B cell (primary cell): ENCODE measurements around the gene CDS1. TPM values are rescaled to one million over a fixed set of nuclear protein-coding genes. Genes with fewer than 3 reads are reported as not detected.

Experiments
- ATAC-seq: fragments of 200-7000 bp; cut with Tn5 transposase; one replicate; pipeline ENCODE4 v1.10.0; 2021; ENCODE audit warnings: low read depth, mild to moderate bottlenecking, moderate number of reproducible peaks, moderate library complexity
- CTCF ChIA-PET: fragments of 350-600 bp; sonication (Branson Sonifier 250); formaldehyde crosslinking; loops from one replicate; lab custom pipeline; 2021; ENCODE audit warnings: antibody characterized with exemption, inconsistent platforms; lab: Charles Lee
- POLR2A ChIA-PET: fragments of 350-600 bp; sonication (Branson Sonifier 250); formaldehyde crosslinking; loops from one replicate; lab custom pipeline; 2021; ENCODE audit warnings: antibody characterized with exemption; lab: Charles Lee
- DNase-seq: peaks from one replicate; pipeline ENCODE4 v3.0.0; 2013
- H2AFZ ChIP-seq: 2 replicates; pipeline ENCODE4 v1.6.1; 2012; ENCODE audit warnings: mild to moderate bottlenecking, low read depth, low read length; ENCODE audit not compliant: insufficient read depth, poor library complexity, severe bottlenecking
- H3K27ac ChIP-seq, 2 donors: 1 replicate in 1 of 2; 2 replicates in 1 of 2; pipeline ENCODE4 v1.5.1; 2012 to 2013; ENCODE audit warnings: low read length in 2 of 2, mild to moderate bottlenecking in 2 of 2, moderate library complexity in 1 of 2
- H3K27me3 ChIP-seq, 4 experiments: fragments of 200-600 bp in 1 of 4; sonication (generic) in 1 of 4; replicated peaks in 1 of 4; 1 replicate in 2 of 4; 2 replicates in 2 of 4; pipeline versions ENCODE4 v1.6.1 to v1.7.0; 2013 to 2016; ENCODE audit warnings: low read length in 3 of 4, mild to moderate bottlenecking in 2 of 4, mixed read lengths in 1 of 4, moderate library complexity in 1 of 4; ENCODE audit not compliant: insufficient read depth in 4 of 4, control insufficient read depth in 3 of 4; ENCODE audit errors: control extremely low read depth in 1 of 4
- H3K36me3 ChIP-seq, 2 experiments: replicated peaks in 1 of 2; 1 replicate in 1 of 2; 2 replicates in 1 of 2; pipeline versions ENCODE4 v1.6.1 to v1.7.1; 2013; ENCODE audit warnings: low read length in 1 of 2; ENCODE audit not compliant: insufficient read depth in 2 of 2, control insufficient read depth in 1 of 2; ENCODE audit errors: control extremely low read depth in 1 of 2, extremely low read depth in 1 of 2
- H3K4me1 ChIP-seq, 2 donors: fragments of 200-600 bp in 1 of 2; sonication (generic) in 1 of 2; 1 replicate in 1 of 2; 2 replicates in 1 of 2; pipeline versions ENCODE4 v1.5.1 to v1.6.1; 2013 to 2017; ENCODE audit warnings: low read length in 2 of 2; ENCODE audit not compliant: control insufficient read depth in 2 of 2, insufficient read depth in 2 of 2
- H3K4me2 ChIP-seq: replicated peaks from 2 replicates; pipeline ENCODE3; 2012; ENCODE audit warnings: mild to moderate bottlenecking, low read depth, low read length; ENCODE audit not compliant: poor library complexity, severe bottlenecking
- H3K4me3 ChIP-seq, 5 experiments: fragments of 200-600 bp in 1 of 5; sonication (generic) in 1 of 5; 1 replicate in 3 of 5; 2 replicates in 2 of 5; pipeline versions ENCODE4 v1.5.1 to v1.7.0; 2011 to 2016; ENCODE audit warnings: low read length in 4 of 5, mild to moderate bottlenecking in 4 of 5, low read depth in 2 of 5, control low read depth in 1 of 5, moderate library complexity in 1 of 5; ENCODE audit not compliant: insufficient read depth in 1 of 5; ENCODE audit errors: control extremely low read depth in 1 of 5, extremely low read depth in 1 of 5
- H3K79me2 ChIP-seq: fragments of 200-600 bp; sonication (generic); one replicate; pipeline ENCODE4 v1.6.0; 2016; ENCODE audit warnings: low read length; ENCODE audit not compliant: control insufficient read depth, insufficient read depth
- H3K9ac ChIP-seq: fragments of 200-600 bp; sonication (generic); 2 replicates; pipeline ENCODE4 v1.6.1; 2017; ENCODE audit warnings: mild to moderate bottlenecking, low read length, moderate library complexity
- H3K9me3 ChIP-seq, 3 donors: one replicate each; pipeline versions ENCODE4 v1.6.1 to v1.7.1; 2013; ENCODE audit warnings: low read length in 2 of 3; ENCODE audit not compliant: control insufficient read depth in 2 of 3, insufficient read depth in 1 of 3; ENCODE audit errors: control extremely low read depth in 1 of 3
- H4K20me1 ChIP-seq: 2 replicates; pipeline ENCODE4 v1.6.0; 2012; ENCODE audit warnings: mild to moderate bottlenecking, low read length; ENCODE audit not compliant: insufficient read depth, control insufficient read depth, poor library complexity, severe bottlenecking
- H3K27ac Mint-ChIP-seq: one replicate; pipeline ENCODE4 v1.8.0; 2021; ENCODE audit warnings: mixed read lengths
- H3K27me3 Mint-ChIP-seq: one replicate; pipeline ENCODE4 v1.8.0; 2021; ENCODE audit warnings: mixed read lengths
- H3K4me1 Mint-ChIP-seq: one replicate; pipeline ENCODE4 v1.8.0; 2021; ENCODE audit warnings: mixed read lengths
- H3K4me3 Mint-ChIP-seq: one replicate; pipeline ENCODE4 v1.8.0; 2021; ENCODE audit warnings: mixed read lengths
- H3K9me3 Mint-ChIP-seq: one replicate; pipeline ENCODE4 v1.8.0; 2022; ENCODE audit warnings: mixed read lengths; ENCODE audit not compliant: insufficient read depth
- EZH2 ChIP-seq: IDR thresholded peaks from 2 replicates; pipeline ENCODE4 v1.6.1; 2012; ENCODE audit warnings: borderline replicate concordance, low read depth, mild to moderate bottlenecking, moderate library complexity, low read length; ENCODE audit not compliant: insufficient read depth, poor library complexity, severe bottlenecking
- whole genome bisulfite sequencing: methylation state at CpG from one replicate; pipeline ENCODE4 v1.1.5; 2013; ENCODE audit warnings: missing lambda C conversion rate; ENCODE audit not compliant: insufficient coverage; 5-methylcytosine and 5-hydroxymethylcytosine counted together
- intact Hi-C: fragments of 100-400 bp; cut with micrococcal nuclease; formaldehyde crosslinking; loops from one replicate; pipeline ENCODE4 v1.10.0; 2022
- polyA plus RNA-seq: library from polyadenylated mRNA; depleted of rRNA; stranded (reverse); fragments of >200 nt; gene quantifications from 2 replicates; pipeline ENCODE4 v1.2.3, GENCODE V29; 2012
- total RNA-seq, 2 donors: library from RNA; stranded (reverse); fragments of 120-200 nt in 1 of 2; gene quantifications; 1 replicate in 1 of 2; 2 replicates in 1 of 2; pipeline versions ENCODE4 v1.2.3 to v1.2.4, GENCODE V29; 2013 to 2022
- TF ChIP-seq, protein P1 (sequence below): fragments of 200-600 bp; IDR thresholded peaks from one replicate; pipeline ENCODE4 v1.8.0; 2022; ENCODE audit warnings: antibody characterized with exemption, mild to moderate bottlenecking

The CDS1 gene
- total and polyA plus RNA-seq, 2 donors (not counting 1 experiment from before 2014, with no cell fraction given) = 0.03 to 0.15 TPM

DNA sequence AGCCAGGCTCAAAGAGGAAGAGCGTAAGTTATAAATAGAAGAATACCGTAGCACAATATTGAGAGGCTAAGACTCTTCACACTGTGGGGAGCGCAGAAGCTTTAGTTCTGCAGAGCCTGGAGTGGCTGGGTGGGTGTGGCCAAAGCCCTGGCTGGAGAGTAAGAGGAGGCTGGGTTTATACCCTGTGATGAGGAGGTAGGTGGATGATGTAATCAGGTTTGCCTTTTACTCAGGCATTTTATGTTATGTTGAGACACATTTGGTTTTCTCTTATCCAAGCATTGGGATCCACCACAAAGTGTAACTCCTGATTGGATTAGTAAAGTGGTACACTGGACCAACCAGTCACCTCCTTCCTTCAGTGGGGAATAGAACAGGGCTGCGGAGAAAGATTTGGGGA is 13.9 kb downstream of the CDS1 start:
- no peak overlapping the region for H3K4me2 ChIP-seq
- H3K79me2 ChIP-seq = no peaks in the 10 kb centered on the region
- ChIA-PET POLR2A (no interaction called here), CTCF (no interaction called here)
- no peaks in the 10 kb centered on the region for H3K36me3 ChIP-seq
- H3K27me3 ChIP-seq = peaks cover 0 to 6% (median 1%) of the 10 kb centered on the region in 4 experiments
- no peaks in the 10 kb centered on the region for H3K4me1 ChIP-seq
- ATAC-seq (no peak), DNase-seq (no peak)
- no peaks in the 10 kb centered on the region for H3K9me3 ChIP-seq
- H3K4me3 Mint-ChIP-seq = no peak overlapping the region
- 85% methylated on average over 3 of the region's 4 CpGs for WGBS
- H3K27ac ChIP-seq = no peak overlapping the region
- intact Hi-C loops = no loop called here
- no peaks in the 10 kb centered on the region for H3K9me3 Mint-ChIP-seq
- peaks cover 23% of the 10 kb centered on the region for H3K27me3 Mint-ChIP-seq
- no peaks in the 10 kb centered on the region for H3K4me1 Mint-ChIP-seq
- H3K27ac Mint-ChIP-seq = no peak overlapping the region
- H3K4me3 ChIP-seq = no peak overlapping the region
- H3K9ac ChIP-seq = no peak overlapping the region
- TF ChIP-seq, protein P1, sequence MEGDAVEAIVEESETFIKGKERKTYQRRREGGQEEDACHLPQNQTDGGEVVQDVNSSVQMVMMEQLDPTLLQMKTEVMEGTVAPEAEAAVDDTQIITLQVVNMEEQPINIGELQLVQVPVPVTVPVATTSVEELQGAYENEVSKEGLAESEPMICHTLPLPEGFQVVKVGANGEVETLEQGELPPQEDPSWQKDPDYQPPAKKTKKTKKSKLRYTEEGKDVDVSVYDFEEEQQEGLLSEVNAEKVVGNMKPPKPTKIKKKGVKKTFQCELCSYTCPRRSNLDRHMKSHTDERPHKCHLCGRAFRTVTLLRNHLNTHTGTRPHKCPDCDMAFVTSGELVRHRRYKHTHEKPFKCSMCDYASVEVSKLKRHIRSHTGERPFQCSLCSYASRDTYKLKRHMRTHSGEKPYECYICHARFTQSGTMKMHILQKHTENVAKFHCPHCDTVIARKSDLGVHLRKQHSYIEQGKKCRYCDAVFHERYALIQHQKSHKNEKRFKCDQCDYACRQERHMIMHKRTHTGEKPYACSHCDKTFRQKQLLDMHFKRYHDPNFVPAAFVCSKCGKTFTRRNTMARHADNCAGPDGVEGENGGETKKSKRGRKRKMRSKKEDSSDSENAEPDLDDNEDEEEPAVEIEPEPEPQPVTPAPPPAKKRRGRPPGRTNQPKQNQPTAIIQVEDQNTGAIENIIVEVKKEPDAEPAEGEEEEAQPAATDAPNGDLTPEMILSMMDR = no peak
- no peak for TF ChIP-seq EZH2
- H4K20me1 ChIP-seq = no peaks in the 10 kb centered on the region
- H2AFZ ChIP-seq = no peak overlapping the region

- no CpG with 5 or more reads among the region's 4 CpGs for WGBS
- H3K27me3 ChIP-seq = peaks cover 0 to 6% (median 1%) of the 10 kb centered on the region in 4 experiments
- no peaks in the 10 kb centered on the region for H3K9me3 ChIP-seq
- H3K36me3 ChIP-seq = no peaks in the 10 kb centered on the region
- Mint-ChIP-seq H3K4me3 (no peak overlapping the region), H3K9me3 (no peaks in the 10 kb centered on the region), H3K27ac (no peak overlapping the region), H3K4me1 (no peaks in the 10 kb centered on the region), H3K27me3 (peaks cover 20% of the 10 kb centered on the region)
- intact Hi-C loops = no loop called here
- H2AFZ ChIP-seq = no peak overlapping the region
- no peak overlapping the region for H3K4me3 ChIP-seq
- H3K4me1 ChIP-seq = no peaks in the 10 kb centered on the region
- no peak overlapping the region for H3K9ac ChIP-seq
- POLR2A ChIA-PET = no interaction called here
- no peak for ATAC-seq
- H4K20me1 ChIP-seq = no peaks in the 10 kb centered on the region
- TF ChIP-seq, protein P1 = no peak
- TF ChIP-seq EZH2 = no peak
- H3K79me2 ChIP-seq = no peaks in the 10 kb centered on the region
- H3K4me2 ChIP-seq = no peak overlapping the region
- H3K27ac ChIP-seq = no peak overlapping the region
- no peak for DNase-seq
- CTCF ChIA-PET = no interaction called here
Measured at GRCh38 chr4:84597450-84597849, 14.5 kb downstream of the CDS1 start.
